GM20431 (cell line): ENCODE measurements around the gene PIN1.

Experiments
- in situ Hi-C: fragments of 300-500 bp; cut with MseI, MboI; formaldehyde crosslinking; loops from one replicate; pipeline ENCODE4 v1.15.0; 2020; ENCODE audit warnings: low sequenced_read_pairs; ENCODE audit not compliant: unreplicated experiment

Gene PIN1

GRCh38 chr19:9877780-9878510, 42.8 kb downstream of the PIN1 start:
- in situ Hi-C loops, result no loop called here

GRCh38 chr19:9878511-9879196, 43.5 kb downstream of the PIN1 start:
- in situ Hi-C loops, result no loop called here

GRCh38 chr19:9881720-9882119, 46.6 kb downstream of the PIN1 start:
- in situ Hi-C loops, result no loop called here

- in situ Hi-C loops, result no loop called here
Measured at GRCh38 chr19:9883231-9883758, 48.2 kb downstream of the PIN1 start.

- in situ Hi-C loops, result no loop called here
Measured at GRCh38 chr19:9883764-9884163, 48.6 kb downstream of the PIN1 start.

DNA sequence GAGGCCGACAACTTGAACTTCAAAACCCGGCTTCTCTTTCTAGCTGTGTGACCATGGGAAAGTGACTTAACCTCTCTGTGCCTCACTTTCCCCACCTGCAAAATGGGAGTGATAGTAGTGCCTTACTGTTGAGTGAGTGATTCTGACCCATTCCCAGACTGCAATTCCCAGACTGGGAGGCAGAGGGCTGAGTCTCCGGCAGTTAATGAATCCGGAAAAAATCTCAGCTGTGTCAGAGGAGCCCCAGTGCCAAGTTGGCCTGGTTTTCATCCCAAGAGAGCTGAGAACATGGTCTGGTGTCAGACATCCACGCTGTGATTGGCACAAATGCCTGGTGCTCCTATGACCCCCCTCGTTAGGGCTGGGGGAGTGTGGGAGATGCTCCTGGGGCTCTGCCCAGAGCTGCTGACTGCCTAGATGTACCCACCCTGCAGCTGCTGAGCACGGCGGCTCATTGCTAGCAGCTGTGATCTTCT, 50.0 kb downstream of the PIN1 start:
- in situ Hi-C loops, result no loop called here

DNA sequence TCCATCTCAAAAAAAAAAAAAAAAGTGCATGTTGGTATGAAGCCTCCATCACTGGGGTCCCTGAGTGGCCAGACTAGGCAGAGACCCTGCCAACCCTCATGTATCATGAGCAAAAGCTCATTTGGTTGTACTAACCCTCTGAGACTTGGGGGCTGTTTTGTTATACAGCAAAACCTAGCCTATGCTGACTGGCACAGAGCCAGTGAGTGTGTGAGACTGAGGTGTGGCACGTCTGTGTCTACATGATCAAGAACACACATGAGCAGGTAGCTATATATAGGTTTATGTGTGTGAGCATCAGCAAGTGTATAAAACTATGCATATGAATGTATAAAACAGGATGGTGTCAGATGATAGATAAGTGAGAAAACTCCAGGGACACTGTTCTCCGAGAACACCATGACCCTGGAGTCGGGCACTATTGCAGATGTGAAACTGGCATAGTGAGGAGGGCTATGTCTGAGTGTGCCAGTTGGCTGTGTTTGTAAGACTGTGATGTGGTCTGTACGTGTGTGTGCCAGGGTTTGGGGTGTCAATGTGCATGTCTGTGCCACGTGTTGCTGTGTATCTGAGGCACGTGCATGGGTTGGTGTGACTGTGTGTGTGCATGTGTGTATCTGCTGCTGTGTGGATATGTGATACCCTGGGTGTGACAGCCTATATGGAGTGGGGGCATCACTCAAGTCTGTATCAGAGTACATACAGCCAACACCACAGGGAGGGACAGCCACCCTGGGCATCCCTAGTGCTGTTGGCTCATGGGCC, 56.7 kb downstream of the PIN1 start:
- in situ Hi-C loops, result no loop called here
